Kasumi-1 (cell line): ENCODE measurements around the gene DES.

Source experiments
- DNase-seq, 2 experiments: peaks; one replicate each; lab custom pipeline; 2025; lab: John Stamatoyannopoulos, UW

Gene DES

DNA sequence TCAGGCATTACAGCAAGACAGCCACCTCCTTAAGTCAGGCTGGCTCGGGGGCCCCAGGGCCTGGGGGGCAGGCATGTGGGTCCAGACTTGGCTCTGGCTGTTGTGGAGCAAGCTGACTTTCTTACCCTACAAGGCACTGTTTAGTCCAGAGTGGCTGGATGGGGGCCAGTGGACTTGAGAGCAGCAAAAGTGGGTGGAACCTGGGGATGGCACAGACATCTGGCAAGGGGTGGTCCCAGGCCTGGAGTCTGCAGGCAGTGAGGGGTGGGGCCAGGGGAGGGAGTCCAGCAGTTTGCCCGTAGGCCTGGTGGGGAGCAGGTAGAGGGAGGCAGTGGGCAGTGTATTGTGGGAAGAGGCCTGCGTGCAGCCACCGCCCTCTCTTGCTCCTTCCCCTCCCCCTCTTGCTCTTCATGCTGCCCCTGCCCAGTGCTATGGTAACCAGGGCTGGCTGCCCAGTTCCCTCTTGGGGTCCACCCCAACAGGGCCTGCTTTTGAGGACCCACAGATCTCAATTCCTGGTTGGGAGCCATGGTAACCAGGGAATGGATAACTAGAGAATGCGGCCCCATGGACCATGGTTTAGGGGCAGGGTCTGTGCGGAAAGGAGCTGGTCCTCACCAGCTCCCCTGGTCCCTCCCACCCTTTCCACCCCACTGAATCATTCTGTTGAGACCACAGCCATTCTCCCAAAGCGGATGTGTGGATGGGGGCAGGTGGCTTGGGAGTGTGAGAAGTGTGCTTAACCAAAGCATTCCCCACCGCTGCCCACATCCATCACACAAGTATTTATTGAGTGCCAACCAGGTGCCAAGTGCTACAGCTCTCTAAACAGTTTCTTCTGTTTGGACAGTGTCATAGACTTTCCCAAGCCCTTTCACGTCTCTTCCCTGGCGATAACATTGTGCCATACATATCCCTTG lies 35.8 kb downstream of the DES start:
- DNase-seq: no peak

DNA sequence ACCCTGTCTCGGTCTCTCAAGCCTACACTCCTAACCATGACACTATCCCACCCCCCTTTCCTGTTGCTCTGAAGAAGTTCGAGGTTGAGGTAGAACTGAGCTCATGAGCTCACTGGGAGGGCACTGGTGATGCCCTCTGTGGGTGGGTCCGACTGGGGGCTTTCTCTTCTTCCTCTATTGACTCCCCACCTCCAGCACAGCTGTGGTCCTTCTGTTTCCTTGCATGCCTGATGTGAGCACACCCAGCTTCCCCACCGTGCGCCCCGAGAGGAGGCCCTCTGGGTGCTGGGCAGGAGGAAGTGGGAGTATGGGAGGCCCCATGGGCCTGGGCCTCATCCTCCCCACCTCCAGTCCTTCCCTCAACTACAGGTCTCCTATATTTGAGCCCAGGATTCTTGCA lies 37.4 kb downstream of the DES start:
- no peak for DNase-seq

DNA sequence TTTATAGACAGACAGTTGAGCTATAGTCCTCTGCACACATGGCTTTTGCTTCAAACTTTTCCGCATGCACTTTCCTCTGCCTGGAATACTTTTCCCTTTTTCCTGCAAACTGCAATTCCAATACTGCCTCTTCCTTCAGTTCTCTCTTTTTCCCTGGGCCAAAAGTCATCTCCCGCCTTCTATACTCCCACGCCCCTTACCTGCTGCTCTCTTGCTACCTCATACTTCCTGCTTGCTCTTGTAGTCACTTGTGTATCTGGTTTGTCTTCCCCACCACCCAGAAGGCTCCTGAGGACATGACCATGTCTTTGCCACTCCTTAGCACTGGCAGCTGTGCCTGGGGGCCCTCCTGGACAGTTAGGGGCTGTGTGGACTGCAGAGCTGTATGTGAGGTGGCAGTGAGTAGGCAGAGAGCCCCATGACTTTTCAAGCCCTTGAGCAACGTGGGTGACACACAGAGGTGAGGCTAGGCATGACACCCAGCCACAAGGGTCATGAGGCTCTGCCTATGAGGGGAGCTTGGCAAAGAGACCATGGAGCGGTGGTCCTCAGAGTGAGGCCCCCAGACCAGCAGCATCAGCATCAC lies 39.7 kb downstream of the DES start:
- no peak for DNase-seq

DNA sequence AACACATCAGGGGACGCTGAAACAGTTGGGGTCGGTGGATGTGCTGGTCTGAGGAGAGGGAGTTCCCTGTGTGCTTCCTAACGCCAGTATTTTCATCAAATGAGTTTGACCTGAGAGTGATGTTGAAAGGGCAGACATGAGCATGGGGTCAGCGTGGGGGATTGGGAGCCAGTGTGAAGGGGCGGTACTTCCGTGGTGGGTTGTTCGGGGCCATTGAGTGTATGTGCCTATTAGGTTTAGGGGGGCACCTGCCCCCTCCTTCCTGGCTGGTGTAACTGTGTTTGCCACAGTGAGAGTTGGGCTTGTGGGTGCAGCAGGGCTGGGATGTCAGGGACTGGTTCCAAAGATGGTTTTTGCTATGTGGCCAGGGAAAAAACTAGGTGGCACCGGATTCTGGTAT lies 40.8 kb downstream of the DES start:
- no peak for DNase-seq

DNA sequence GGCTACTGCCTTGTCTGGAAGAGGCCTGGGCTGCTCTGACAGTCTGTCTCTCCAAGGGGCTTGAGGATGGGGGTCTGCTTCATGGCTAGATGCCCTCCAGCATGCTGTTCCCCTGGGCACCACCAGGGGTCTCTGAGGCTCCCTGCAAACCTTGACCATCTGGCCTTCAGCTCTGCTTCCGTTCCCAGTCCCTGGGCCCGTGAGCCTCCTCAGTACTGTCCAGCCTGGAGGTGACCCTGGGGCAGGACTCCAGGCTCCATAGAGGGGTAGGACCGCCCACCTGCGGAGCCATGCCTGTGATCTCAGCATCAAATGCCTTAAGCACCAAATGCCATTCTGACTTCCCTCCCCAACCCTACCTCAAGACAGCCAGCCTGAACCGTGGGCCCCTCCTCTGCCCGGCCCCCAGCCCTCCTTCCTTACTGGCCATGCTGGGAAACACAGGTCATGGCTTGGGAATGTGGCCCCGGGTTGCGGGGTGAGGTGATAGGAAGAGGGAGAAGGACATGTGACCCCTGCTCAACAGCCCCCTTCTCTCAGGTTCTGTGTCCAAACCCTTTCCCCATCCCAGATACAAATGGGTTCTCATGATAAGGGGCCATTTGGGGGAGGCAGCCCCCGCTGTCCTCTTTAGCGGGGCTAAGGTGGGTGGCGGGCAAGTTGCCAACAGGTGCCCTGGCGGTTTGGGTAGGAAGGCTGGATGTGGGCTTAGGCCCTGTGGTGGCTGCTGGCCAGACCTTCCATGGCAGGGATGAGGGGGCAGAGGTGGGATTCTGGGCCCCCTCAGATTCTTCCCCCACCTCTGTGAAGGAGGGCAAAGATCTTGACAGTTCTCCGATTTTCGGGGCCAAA lies 41.5 kb downstream of the DES start:
- DNase-seq: no peak

- no peak for DNase-seq
These were observed 42.3 kb downstream of the DES start for GRCh38 chr2:219460424-219460926.

DNA sequence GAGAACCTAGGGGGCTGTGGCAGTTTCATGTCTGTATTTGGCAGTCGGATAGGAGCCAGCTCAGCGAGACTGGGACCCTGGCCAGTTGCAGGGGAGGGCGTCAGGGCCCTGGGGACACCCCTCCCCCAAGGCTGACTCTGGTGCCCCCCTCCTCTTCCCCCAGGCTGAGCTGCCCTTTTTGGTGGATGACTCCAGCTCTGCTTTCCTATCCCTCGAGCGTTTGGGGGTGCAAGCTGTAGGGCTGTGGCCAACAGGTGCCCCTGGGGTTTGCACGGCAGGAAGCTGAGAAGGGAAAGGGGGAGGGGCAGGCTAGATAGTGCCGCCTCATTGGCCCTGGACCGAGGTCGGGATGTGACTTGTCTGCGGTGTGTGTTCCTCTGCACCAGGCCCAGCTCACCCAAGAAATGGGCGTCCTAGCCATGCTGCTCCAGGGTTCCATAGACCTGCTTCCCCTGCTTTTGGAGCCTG lies 42.9 kb downstream of the DES start:
- DNase-seq: no peak

DNA sequence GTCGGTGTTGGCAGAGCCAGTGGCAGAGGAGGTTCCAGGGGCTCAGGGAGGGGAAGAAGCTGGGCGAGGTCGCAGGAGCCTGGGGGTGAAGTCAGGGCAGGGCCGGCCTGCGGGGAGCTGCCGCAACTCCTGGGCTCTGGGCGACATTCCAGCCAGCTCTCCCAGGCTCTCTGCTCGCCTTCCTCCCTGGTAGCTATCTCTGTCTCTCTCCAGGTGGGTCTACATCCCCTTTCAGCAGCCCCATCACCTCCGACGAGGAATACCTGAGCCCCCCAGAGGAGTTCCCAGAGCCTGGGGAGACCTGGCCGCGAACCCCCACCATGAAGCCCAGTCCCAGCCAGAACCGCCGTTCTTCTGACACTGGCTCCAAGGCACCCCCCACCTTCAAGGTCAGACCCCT lies 43.5 kb downstream of the DES start:
- no peak for DNase-seq

DNA sequence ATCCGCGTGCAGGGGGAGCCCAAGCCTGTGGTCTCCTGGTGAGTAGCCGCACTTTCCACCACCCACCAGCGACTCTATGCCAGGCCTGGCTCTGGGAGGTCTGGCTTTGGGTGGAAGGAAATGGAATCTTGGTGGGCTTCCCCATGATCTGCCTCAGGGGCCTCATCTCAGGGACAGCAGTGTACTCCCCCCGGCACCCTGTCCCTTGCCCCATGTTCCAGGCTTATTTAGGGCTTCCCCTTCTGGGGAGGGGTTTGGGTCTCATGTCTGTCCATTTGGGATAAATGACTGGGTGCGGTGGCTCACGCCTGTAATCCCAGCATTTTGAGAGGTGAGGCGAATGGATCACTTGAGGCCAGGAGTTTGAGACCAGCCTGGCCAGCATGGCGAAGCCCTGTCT lies 44.2 kb downstream of the DES start:
- no peak for DNase-seq

GRCh38 chr2:219464286-219465032 lies 46.3 kb downstream of the DES start:
- no peak for DNase-seq

GRCh38 chr2:219465659-219466561 lies 47.7 kb downstream of the DES start:
- DNase-seq: no peak

DNA sequence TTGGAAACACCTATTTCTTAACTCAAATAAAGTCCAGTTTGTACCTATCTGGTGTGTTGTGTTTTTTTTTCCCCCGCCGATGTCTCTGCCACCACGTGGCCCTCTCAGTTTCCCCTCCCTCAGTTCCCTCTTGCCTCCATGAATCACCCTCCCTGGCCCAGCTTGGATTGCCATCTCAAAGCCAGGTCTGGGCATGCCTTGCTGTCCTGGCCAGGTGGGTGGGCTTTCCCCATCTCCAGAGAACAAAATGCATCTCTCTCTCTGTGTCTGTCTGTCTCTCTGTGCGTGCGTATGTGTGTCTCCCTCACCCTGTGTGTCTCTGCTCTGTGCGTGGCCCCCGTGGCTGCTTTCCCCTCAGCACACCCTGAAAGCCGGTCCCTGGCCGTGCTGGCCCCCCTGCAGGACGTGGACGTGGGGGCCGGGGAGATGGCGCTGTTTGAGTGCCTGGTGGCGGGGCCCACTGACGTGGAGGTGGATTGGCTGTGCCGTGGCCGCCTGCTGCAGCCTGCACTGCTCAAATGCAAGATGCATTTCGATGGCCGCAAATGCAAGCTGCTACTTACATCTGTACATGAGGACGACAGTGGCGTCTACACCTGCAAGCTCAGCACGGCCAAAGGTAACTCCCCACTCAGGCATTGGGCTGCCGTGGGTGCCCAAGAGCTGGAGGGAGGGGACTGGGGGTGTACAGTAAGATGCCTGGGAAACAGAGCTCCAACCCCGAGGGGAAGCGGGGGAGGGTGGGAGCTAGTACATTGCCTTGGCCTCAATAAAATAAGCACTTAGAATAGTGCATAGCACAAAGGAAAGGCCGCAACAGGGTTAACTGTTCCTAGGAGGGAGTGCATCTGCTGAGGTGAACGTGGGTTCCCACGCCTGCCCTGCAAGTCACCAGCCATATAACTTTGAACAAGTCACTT lies 48.9 kb downstream of the DES start:
- no peak for DNase-seq

GRCh38 chr2:219467736-219468075 lies 49.5 kb downstream of the DES start:
- DNase-seq: no peak

DNA sequence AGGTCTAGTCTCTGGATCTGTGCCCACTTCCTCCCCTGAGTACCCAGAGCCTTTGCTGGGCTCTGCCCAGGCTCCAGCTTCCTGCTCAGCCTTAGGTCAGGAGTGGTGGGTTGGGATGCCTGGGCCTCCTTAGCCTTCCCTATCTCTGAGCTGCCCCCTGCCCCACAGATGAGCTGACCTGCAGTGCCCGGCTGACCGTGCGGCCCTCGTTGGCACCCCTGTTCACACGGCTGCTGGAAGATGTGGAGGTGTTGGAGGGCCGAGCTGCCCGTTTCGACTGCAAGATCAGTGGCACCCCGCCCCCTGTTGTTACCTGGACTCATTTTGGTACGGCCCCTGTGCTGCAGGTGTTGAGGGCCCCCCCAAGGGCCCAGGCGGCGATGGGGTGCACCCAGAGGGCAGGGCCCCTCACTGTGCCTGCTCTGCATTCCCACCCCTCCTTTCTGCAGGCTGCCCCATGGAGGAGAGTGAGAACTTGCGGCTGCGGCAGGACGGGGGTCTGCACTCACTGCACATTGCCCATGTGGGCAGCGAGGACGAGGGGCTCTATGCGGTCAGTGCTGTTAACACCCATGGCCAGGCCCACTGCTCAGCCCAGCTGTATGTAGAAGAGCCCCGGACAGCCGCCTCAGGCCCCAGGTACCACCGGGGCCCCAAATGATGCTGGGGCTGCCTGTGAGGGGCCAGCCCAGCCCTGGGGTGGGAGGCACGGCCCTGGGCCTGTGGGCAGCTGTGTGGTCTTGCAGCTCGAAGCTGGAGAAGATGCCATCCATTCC lies 50.4 kb downstream of the DES start:
- no peak for DNase-seq

- no peak for DNase-seq
These were observed 51.1 kb downstream of the DES start for GRCh38 chr2:219469186-219469724.

- DNase-seq: no peak
These were observed 52.3 kb downstream of the DES start for GRCh38 chr2:219470429-219470828.

- DNase-seq: no peak
These were observed 53.5 kb downstream of the DES start for GRCh38 chr2:219471476-219472371.
